HG02885 (cell line): Measurements from ENCODE around the gene PAQR6.
"Not testable (repeated sequence)": the region's sequence is repeated elsewhere in the genome, so short reads cannot be mapped to it uniquely, and the experiment has no call there.

Source experiments
- ATAC-seq: cut with Tn5 transposase; IDR thresholded peaks from one replicate; pipeline ENCODE4 v1.9.1; 2021; ENCODE audit warnings: mild to moderate bottlenecking; ENCODE audit not compliant: unreplicated experiment, poor library complexity

PAQR6 gene

GRCh38 chr1:156233426-156234127 lies 14.3 kb downstream of the PAQR6 start:
- no peak for ATAC-seq

- ATAC-seq: no peak
Measured at GRCh38 chr1:156232201-156232894, 15.5 kb downstream of the PAQR6 start.

- ATAC-seq: no peak
Measured at GRCh38 chr1:156230473-156230837, 17.4 kb downstream of the PAQR6 start.

- ATAC-seq: no peak
Measured at GRCh38 chr1:156229809-156230472, 17.9 kb downstream of the PAQR6 start.

- ATAC-seq: no peak
Measured at GRCh38 chr1:156228501-156228900, 19.4 kb downstream of the PAQR6 start.

- ATAC-seq: no peak
Measured at GRCh38 chr1:156226782-156227181, 21.1 kb downstream of the PAQR6 start.

GRCh38 chr1:156226116-156226538 lies 21.7 kb downstream of the PAQR6 start:
- ATAC-seq: peak; percentile 74

- no peak for ATAC-seq
Measured at GRCh38 chr1:156225677-156226014, 22.2 kb downstream of the PAQR6 start.

GRCh38 chr1:156221986-156222692 lies 25.7 kb downstream of the PAQR6 start:
- no peak for ATAC-seq

- ATAC-seq: no peak
Measured at GRCh38 chr1:156220226-156220625, 27.6 kb downstream of the PAQR6 start.

- ATAC-seq: no peak
Measured at GRCh38 chr1:156217871-156218270, 30.0 kb downstream of the PAQR6 start.

- not testable (repeated sequence) for ATAC-seq
Measured at GRCh38 chr1:156216361-156217086, 31.3 kb downstream of the PAQR6 start.

GRCh38 chr1:156214024-156214748 lies 33.7 kb downstream of the PAQR6 start:
- ATAC-seq: no peak

GRCh38 chr1:156213644-156213966 lies 34.3 kb downstream of the PAQR6 start:
- ATAC-seq: no peak

GRCh38 chr1:156212833-156213643 lies 34.8 kb downstream of the PAQR6 start, which contains the start of gene PMF1:
Gene PMF1 (plus strand): TSS chr1:156213007. CDS start chr1:156213016, 9 bp downstream.
- peak; percentile 88 for ATAC-seq

- ATAC-seq: no peak
Measured at GRCh38 chr1:156212130-156212529, 35.7 kb downstream of the PAQR6 start.

GRCh38 chr1:156211243-156211642 lies 36.6 kb downstream of the PAQR6 start:
- ATAC-seq: no peak

- no peak for ATAC-seq
Measured at GRCh38 chr1:156204686-156205085, 43.2 kb downstream of the PAQR6 start.

GRCh38 chr1:156203331-156203730 lies 44.5 kb downstream of the PAQR6 start:
- no peak for ATAC-seq
